Measurements from ENCODE around the gene TMEM135. TPM values are rescaled to one million over a fixed set of nuclear protein-coding genes. Genes with fewer than 3 reads are reported as not detected.

The TMEM135 gene
- total RNA-seq, 1 experiment from 2014 or later = 70.3 TPM

DNA sequence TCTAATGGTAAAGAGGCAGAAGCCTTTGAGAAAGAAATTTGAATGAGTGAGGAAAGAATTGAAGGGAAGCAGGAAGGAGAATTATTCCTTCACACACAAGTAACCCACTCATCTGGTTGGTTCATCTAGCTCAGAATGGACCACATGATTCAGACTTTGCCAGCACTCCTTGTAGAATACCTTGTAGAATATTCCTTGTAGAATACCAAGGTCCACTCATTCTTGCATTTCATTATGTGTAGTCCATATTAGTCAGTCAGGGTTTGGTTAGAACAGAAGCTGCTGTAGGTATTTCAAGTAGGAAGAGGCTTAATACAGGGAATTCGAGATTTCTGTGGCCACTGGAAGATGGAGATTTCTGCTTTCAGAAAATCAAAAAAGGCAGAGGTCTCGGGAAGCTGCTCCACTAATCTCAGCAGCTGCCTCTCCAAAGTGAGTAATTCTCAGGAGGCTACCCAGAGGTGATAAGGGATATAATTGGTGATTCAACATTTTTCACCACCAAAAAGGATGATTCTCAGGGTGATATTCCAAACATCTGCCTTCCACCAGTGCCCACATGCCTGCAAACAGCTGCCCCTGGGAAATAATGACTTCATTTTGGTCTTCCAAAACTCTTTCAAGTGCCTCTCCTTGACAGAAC, 329.1 kb downstream of the TMEM135 start:
- intact Hi-C loops (cut with micrococcal nuclease; ENCODE audit: unreplicated experiment) = no loop called here
- BruUV-seq (replicated peaks) = no TSS peak
- CTCF ChIA-PET = no interaction called here
- Histone ChIP-seq H3K9me3 (ENCODE audit: low read depth, low read length, poor library complexity, severe bottlenecking) (no peaks in the 10 kb centered on the region), H3K27ac (ENCODE audit: low read depth, low read length, poor library complexity, severe bottlenecking) (no peak overlapping the region), H3K4me1 (ENCODE audit: insufficient read depth, low read length, poor library complexity, severe bottlenecking) (no peaks in the 10 kb centered on the region), H3K4me3 (ENCODE audit: low read depth, low read length, poor library complexity, severe bottlenecking) (no peak overlapping the region), H3K36me3 (ENCODE audit: insufficient read depth, low read length, poor library complexity, severe bottlenecking) (no peaks in the 10 kb centered on the region), H3K27me3 (replicated peaks; ENCODE audit: insufficient read depth, low read depth, low read length, poor library complexity) (no peaks in the 10 kb centered on the region)
- no peak for DNase-seq (ENCODE audit: low spot score)
- TF ChIP-seq EZH2 (IDR thresholded peaks at IDR 0.05; ENCODE audit: borderline replicate concordance, low read depth, low read length, poor library complexity, severe bottlenecking) = no peak
- TF ChIP-seq, protein P1, sequence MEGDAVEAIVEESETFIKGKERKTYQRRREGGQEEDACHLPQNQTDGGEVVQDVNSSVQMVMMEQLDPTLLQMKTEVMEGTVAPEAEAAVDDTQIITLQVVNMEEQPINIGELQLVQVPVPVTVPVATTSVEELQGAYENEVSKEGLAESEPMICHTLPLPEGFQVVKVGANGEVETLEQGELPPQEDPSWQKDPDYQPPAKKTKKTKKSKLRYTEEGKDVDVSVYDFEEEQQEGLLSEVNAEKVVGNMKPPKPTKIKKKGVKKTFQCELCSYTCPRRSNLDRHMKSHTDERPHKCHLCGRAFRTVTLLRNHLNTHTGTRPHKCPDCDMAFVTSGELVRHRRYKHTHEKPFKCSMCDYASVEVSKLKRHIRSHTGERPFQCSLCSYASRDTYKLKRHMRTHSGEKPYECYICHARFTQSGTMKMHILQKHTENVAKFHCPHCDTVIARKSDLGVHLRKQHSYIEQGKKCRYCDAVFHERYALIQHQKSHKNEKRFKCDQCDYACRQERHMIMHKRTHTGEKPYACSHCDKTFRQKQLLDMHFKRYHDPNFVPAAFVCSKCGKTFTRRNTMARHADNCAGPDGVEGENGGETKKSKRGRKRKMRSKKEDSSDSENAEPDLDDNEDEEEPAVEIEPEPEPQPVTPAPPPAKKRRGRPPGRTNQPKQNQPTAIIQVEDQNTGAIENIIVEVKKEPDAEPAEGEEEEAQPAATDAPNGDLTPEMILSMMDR (conservative IDR thresholded peaks at IDR 0.05; ENCODE audit: low read depth, low read length) = no peak
- POLR2A ChIA-PET (ENCODE audit: low non-redundant PET) = no interaction called here

DNA sequence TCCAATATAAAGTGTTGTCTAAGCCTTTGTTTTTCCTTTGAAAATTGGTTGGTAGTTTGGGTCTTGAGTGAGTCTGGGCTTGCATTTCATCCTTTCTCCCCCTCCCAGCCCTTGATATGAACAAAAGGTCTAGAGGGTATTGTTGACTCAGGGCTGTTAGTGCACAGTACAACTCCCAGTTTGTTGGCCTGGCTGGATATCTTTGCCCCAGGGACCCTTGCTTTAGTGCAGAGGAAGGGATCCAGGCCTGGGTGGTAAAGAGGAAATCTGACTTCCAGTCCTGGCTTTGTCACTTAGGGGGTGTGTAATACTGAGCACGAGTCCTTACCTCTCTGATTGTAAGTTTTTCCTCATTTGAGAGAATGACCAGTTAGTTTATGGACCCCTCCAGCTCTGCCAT, 330.4 kb downstream of the TMEM135 start:
- Histone ChIP-seq H3K4me3 (ENCODE audit: low read depth, low read length, poor library complexity, severe bottlenecking) (no peak overlapping the region), H3K27me3 (replicated peaks; ENCODE audit: insufficient read depth, low read depth, low read length, poor library complexity) (no peaks in the 10 kb centered on the region), H3K36me3 (ENCODE audit: insufficient read depth, low read length, poor library complexity, severe bottlenecking) (no peaks in the 10 kb centered on the region), H3K27ac (ENCODE audit: low read depth, low read length, poor library complexity, severe bottlenecking) (no peak overlapping the region), H3K9me3 (ENCODE audit: low read depth, low read length, poor library complexity, severe bottlenecking) (no peaks in the 10 kb centered on the region), H3K4me1 (ENCODE audit: insufficient read depth, low read length, poor library complexity, severe bottlenecking) (no peaks in the 10 kb centered on the region)
- intact Hi-C loops (cut with micrococcal nuclease; ENCODE audit: unreplicated experiment) = no loop called here
- BruUV-seq (replicated peaks) = no TSS peak
- TF ChIP-seq, protein P1 (conservative IDR thresholded peaks at IDR 0.05; ENCODE audit: low read depth, low read length) = no peak
- no peak for TF ChIP-seq EZH2 (IDR thresholded peaks at IDR 0.05; ENCODE audit: borderline replicate concordance, low read depth, low read length, poor library complexity, severe bottlenecking)
- DNase-seq (ENCODE audit: low spot score) = no peak
- ChIA-PET POLR2A (ENCODE audit: low non-redundant PET) (interaction anchor here (0.6 kb wide), 1 partner anchor 13 kb away, joined by 4 read pairs; no protein-coding TSS in a partner anchor), CTCF (no interaction called here)

DNA sequence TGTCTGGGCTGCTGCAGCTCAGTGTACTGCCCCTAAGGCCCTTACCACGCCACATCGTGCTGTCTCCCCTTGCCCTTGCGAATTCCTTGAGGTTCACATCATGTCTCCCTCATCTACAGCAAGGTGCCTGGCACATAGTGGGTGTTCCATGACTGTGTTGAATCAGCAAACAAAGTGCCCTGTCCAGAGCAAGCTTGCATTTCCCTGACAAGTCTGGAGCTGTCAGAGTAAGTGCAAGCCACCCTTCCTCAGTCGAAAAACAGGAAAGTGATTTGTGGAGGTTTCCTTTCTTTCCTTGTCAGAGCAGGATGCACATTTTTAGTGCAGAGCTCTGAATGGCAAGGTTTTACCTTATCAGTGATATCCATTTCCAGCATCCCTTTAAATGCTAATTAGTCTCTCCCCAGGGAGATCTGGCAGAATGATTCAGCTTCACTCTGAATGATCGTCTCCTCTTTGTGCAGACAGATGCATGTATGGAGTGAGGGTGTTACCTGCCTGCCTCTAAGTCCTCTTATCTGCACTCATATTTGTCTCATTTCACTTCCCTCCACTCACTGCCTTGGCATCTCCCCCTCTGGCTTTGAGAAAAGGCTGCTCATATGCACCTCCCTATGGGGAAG, 331.2 kb downstream of the TMEM135 start:
- Histone ChIP-seq H3K9me3 (ENCODE audit: low read depth, low read length, poor library complexity, severe bottlenecking) (no peaks in the 10 kb centered on the region), H3K4me3 (ENCODE audit: low read depth, low read length, poor library complexity, severe bottlenecking) (no peak overlapping the region), H3K4me1 (ENCODE audit: insufficient read depth, low read length, poor library complexity, severe bottlenecking) (no peaks in the 10 kb centered on the region), H3K36me3 (ENCODE audit: insufficient read depth, low read length, poor library complexity, severe bottlenecking) (no peaks in the 10 kb centered on the region), H3K27me3 (replicated peaks; ENCODE audit: insufficient read depth, low read depth, low read length, poor library complexity) (no peaks in the 10 kb centered on the region), H3K27ac (ENCODE audit: low read depth, low read length, poor library complexity, severe bottlenecking) (no peak overlapping the region)
- BruUV-seq (replicated peaks) = no TSS peak
- intact Hi-C loops (cut with micrococcal nuclease; ENCODE audit: unreplicated experiment) = no loop called here
- POLR2A ChIA-PET (ENCODE audit: low non-redundant PET) = no interaction called here
- DNase-seq (ENCODE audit: low spot score) = no peak
- TF ChIP-seq, protein P1 (conservative IDR thresholded peaks at IDR 0.05; ENCODE audit: low read depth, low read length) = no peak
- TF ChIP-seq EZH2 (IDR thresholded peaks at IDR 0.05; ENCODE audit: borderline replicate concordance, low read depth, low read length, poor library complexity, severe bottlenecking) = no peak
- CTCF ChIA-PET = no interaction called here
